HG02885 (cell line): ENCODE measurements around the gene RTCA.
"Not testable (repeated sequence)": the region's sequence is repeated elsewhere in the genome, so short reads cannot be mapped to it uniquely, and the experiment has no call there.

ENCODE experiments used
- ATAC-seq: cut with Tn5 transposase; IDR thresholded peaks from one replicate; pipeline ENCODE4 v1.9.1; 2021; ENCODE audit warnings: mild to moderate bottlenecking; ENCODE audit not compliant: unreplicated experiment, poor library complexity

The RTCA gene

DNA sequence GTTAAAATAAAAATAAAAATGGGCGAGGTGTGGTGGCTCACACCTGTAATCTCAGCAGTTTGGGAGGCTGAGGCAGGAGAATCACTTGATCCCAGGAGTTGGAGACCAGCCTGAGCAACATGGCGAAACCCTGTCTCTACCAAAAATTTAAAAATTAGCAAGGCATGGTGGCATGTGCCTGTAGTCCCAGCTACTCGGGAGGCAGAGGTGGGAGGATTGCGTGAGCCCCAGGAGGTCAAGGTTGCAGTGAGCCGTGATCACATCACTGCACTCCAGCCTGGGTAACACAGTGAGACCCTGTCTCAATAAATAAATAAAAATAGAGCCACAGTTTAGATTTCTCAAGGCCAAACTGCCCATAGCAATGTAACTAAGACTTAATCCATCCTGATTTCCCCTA, 9.7 kb upstream of the RTCA start:
- not testable (repeated sequence) for ATAC-seq

DNA sequence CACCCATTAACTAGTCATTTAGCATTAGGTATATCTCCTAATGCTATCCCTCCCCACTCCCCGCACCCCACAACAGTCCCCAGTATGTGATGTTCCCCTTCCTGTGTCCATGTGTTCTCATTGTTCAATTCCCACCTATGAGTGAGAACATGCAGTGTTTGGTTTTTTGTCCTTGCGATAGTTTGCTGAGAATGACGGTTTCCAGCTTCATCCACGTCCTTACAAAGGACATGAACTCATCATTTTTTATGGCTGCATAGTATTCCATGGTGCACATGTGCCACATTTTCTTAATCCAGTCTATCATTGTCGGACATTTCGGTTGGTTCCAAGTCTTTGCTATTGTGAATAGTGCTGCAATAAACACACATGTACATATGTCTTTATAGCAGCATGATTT, 7.6 kb upstream of the RTCA start:
- ATAC-seq, result not testable (repeated sequence)

DNA sequence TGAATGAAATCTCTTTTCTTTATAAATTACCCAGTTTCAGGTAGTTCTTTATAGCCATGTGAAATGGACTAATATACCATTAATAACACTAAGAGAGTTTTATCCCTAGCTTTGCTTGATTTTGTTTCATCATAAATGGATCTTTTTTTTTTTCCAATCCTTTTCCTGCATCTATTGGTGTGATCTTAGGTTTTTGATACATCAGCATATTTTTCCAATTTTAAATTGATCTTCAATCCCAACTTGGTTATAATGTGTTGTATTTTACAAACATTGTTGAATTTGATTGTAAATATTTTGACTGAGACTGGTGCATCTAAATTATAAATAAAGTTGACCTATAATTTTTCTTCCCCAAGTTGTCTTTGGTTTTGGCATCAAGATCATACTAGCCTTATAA, 4.3 kb upstream of the RTCA start:
- no peak for ATAC-seq

DNA sequence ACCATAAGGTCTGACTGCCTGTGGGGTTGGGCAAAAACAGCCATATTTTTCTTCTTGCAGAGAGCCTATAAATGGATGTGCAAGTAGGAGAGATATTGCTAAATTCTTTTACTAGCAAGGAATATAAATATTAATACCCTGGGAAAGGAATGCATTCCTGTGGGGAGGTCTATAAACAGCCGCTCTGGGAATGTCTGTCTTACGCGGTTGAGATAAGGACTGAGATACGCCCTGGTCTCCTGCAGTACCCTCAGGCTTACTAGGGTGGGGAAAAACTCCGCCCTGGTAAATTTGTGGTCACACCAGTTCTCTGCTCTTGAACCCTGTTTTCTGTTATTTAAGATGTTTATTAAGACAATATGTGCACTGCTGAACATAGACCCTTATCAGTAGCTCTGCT, 1.9 kb upstream of the RTCA start:
- ATAC-seq, result not testable (repeated sequence)

DNA sequence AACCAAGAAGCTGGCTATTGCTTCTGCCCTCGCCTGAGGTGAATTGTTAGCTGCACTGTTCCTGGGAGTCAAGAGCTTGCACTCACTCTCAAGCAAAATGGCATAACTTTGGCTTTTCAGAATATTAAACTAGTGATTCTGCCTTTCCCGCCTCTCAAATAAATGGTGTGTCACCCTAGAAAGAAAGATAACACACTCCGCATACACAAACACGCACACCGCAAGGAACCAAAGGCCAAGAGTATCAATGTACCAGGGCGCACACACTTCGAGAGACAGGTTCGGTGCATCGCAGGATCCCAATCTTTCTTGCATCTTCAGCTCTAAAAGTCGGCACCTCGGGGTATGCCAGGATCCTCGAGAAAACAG, 470 bp upstream of the RTCA start:
- peak; percentile 28 for ATAC-seq

DNA sequence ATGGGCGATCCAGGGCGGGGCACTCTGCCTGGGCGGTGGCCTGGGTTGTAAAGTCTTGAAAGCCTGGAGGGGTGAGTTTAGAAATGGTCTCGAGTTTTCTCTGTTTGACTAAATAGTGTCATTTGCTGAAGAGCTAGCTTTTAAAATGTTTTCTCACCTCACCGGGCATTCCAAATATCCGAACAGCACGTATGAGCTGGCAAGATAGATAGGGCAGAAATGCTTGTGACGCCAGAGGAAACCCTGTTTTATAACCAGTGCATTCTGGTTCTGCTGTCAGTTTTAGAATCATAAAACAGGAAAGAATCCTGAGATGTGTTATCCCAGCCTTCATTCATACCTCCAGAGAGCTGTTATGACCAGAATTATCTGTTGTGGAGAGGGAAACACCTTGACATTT, 725 bp downstream of the RTCA start:
- ATAC-seq, result peak; percentile 28

DNA sequence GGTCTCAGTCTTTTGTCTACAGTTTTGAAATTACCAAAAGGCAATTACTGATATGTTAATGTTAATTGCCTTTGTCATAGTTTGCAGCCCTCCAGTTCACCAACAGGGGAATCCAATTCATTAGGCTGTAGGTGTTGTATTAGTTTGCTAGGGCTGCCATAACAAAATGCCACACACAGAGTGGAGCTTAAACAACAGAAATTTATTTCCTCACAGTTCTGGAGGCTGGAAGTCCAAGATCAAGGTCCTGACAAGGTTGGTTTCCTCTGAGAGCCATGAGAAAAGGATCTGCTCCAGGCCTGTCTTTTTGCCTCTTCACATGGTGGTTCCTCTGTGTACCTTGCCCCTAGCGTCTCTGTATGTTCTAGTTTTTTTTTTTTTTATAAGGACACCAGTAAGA, 1.3 kb downstream of the RTCA start:
- ATAC-seq, result no peak

DNA sequence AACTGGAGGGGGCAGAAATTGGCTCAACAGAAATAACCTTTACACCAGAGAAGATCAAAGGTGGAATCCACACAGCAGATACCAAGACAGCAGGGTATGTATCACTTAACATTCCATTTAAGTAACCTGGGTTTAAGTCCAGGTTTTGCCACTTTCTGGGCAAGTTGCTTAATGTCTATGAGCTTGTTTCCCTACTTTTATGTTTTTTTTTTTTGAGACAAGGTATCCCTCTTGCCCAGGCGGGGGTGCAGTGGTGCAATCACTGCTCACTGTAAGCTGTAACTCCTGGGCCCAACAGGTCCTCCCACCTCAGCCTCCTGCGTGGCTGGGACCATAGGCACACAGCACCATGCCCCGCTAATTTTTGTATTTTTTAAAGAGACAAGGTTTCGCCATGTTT, 2.2 kb downstream of the RTCA start:
- no peak for ATAC-seq

DNA sequence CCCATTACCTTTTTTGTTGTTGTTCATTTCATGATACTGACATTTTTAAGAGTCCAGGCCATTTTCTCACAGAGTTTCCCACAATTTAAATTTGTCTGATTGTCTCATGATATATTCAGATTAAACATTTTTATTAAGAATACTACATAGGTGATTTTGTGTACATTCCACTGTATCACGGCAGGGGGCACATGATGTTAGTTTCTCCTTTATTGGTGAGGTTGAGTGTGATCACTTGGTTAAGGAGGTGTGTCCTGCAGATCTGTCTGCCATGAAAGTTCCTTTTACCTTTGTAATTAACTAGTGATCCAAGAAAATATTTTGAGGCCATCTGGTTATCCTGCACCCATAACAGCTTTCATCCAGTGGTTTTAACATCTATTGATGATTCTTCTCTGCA, 11.8 kb downstream of the RTCA start:
- ATAC-seq, result no peak

DNA sequence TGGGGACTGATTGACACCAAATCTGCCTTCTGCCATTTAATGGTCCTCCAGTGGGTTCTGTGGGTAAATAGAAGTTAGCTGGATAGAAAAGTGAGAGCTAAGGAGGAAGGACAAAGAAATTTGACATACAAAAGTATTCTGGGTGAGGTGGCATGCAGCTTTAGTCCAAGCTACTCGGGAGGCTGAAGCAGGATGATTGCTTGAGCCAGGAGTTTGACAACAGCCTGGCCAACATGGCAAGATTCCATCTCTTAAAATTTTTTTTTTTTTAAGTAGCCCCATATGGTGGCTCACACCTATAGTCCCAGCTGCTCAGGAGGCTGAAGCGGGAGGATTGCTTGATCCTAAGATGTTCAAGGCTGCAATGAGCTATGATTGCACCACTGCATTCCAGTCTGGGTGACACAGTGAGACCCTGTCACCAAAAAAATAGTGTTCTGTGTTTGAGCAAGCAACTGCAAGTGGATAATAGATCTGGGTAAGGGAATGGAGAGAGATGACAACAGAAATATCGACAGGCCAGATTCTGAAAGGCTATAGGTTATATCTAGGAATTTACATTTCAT, 13.4 kb downstream of the RTCA start:
- no peak for ATAC-seq

DNA sequence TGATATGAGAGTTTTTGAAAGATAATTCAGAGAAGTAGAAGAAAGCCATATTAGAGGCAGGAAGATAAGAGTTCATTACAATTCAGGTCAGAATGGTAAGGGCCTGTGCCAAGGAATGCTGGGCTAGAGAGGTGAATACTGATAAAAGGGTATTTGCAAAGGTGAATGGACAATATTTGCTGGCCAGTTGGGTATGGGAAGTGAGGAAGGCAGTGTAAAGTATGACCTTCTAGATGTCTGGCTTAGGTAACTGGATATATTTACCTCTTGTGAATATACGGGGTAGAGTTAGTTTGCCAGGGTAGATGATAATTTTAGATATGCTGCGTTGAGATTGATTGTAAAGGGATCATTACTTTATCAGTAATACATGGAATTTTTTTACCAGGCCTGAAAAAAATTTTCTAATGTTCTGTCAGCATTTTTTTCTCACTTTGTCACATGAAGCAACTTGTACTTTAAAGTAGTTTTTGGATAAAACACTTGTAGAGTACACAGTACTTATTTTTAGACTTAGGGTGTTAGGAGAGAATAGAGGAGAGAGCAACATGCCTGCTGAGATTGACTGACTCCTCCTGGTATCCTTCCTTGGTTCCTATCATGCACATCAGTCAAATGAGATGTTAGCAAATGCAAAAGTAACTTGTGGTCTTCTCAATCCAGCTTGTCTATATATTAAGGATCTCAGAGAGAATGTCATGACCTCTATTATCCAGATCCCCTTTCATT, 14.1 kb downstream of the RTCA start:
- ATAC-seq, result no peak

DNA sequence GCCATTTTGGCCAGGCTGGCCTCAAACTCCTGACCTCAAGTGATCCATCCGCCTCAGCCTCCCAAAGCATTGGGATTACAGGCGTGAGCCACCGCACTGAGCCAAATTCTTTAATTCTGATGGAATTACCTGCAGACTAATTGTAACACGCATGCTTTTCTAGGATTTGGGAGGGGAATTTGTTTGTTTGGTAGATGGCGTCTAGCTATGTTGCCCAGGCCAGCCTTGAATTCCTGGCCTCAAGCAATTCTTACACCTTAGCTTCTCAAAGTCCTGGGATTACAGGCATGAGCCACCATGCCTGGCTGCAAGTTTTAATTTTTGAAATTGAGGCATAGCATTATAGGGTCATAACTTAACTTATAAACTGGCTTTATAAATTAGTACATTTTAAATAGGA, 18.6 kb downstream of the RTCA start:
- ATAC-seq, result no peak

DNA sequence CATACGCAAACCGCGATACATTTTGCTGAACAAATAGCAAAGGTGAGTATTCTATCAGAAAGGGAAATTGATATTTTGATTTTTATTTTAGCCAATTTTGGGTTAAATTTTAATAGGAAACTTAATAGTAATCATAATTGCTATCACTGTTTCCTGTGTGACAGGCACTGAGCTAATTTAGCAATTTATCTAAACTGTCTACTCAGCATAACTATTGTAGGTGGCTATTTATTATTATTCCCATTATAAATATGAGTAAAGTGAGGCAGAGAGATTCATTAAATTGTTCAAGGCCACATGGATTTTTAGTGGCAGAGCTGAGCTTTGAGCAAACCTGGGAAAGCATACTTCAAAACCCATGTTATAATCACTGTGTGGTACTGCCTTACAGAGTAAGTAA, 21.1 kb downstream of the RTCA start:
- no peak for ATAC-seq

DNA sequence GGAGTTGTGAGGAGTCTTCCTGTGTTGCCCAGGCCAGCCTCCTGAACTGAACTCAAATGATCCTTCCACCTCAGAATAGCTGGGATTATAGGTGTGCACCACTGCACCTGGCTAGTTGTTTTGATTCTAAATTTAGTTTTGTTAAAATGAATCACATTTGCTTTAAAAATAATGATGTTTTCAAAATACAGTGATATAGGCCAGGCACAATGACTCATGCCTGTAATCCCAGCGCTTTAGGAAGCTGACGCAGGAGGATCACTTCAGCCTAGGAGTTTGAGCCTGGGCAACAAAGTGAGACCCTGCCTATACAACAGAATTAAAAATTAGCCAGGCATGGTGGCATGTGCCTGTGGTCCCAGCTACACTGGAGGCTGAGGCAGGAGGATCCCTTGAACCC, 24.3 kb downstream of the RTCA start:
- no peak for ATAC-seq

DNA sequence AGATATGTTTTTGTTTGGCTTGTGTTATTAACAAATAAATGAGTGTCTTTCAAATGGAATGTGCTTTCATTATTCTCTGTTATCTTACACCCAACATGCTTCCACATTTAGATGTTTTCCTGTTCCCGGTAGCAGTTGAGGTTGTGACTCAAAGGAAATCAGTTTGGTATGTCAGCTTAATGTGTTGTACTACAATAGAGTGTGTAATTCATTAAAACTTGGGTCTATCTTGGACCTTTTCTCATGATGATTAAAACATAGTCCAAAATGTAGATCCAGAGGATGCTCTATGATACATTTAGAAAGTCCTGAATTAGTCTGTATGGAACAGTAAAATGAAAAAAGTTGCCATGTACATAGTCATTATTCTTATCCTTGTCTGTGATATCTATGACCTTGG, 26.7 kb downstream of the RTCA start:
- no peak for ATAC-seq

DNA sequence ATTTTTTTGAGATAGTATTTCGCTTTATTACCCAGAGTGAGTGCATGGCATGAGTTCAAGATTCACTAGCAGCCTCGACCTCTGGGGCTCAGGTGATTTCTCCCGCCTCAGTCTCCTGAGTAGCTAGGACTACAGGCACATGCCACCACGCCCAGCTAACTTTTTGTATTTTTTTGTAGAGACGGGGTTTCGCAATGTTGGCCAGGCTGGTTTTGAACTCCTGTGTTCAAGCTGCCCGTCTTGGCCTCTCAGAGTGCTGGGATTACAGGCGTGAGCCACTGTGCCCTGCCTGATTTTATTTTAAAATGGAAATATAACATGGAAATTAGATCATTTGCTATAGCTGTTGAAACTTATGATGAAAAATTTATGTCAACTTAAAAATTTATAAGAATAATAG, 30.1 kb downstream of the RTCA start:
- no peak for ATAC-seq

DNA sequence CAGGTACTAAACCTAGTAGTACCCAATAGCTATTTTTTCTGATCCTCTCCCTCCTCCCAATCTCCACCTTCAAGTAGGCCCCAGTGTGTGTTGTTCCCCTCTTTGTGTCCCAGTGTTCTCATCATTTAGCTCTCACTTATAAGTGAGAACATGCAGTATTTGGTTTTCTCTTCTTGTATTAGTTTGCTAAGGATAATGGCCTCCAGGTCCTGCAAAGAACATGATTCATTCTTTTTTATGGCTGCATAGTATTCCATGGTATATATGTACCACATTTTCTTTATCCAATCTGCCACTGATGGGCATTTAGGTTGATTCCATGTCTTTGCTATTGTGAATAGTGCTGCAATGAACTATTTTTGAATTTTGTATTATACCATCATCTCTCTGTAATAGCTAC, 31.0 kb downstream of the RTCA start:
- not testable (repeated sequence) for ATAC-seq

DNA sequence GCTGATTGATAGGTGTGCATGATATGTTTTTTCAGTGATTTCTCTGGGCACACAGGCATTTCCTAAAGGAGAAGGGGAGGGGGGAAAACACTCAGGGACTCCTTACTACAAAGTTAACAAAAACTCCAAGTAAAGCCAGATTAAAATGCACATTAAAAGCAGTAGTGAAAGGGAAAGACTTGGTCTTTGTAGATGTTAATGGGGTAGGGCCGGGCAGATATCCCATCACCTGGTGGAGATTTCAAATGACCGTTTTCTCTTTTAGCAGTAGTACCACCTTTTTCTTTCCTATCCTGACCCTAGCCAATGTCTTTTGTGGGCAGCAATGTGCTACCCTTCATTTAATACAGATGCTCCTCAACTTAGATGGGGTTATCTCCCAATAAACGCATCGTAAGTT, 32.5 kb downstream of the RTCA start:
- no peak for ATAC-seq

DNA sequence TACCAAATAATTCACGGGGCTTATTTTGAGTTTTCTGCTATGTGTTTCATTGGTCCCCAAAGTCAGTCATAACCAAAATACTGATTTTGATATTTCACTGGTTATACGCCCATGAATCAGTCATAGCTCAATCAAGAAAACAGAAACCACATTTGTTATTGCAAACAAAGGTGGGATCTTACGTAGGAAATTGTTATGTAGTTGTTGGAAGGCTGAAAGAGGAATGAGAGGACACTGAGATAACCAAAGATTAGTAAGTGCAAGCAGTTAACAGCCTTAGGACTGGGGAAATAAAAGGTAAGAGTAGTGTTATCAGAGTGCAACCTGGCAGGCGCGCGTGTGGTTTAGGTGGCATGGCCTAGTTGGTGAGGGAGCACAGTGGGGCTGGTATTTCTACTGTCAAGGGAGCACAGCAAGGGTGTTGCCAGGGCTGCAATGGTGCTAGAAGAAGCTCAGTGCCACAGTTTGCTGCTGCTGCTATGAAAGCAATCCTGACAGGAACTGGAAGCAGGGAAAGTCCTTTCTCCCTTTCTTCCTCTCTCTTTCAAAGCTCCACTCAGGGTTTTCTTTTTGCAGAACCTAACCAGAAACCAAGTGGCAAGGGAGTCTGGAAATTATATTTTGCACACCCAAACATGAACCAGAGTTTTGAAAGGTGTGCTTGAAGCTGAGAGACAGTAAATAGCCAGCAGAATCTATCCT, 33.7 kb downstream of the RTCA start:
- ATAC-seq, result no peak

DNA sequence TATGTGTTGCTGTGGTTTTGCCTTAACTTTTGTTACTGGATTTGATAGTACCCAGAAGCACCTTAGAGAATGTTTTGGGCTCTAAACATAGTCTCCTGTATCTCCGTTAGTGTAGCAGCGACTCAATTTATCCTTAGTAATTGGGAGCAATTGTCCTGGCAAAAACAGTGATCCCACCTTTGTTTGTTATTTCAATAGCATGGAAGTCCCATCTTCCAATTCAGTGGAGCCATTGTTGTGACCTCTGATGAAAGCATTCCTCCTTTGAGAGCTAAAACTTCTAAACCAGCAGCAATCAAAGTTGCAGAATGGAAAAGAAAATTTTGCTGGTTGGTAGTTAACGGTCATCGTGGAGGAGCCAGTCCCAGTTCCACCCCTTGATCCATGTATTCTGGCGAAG, 34.7 kb downstream of the RTCA start:
- ATAC-seq, result no peak

DNA sequence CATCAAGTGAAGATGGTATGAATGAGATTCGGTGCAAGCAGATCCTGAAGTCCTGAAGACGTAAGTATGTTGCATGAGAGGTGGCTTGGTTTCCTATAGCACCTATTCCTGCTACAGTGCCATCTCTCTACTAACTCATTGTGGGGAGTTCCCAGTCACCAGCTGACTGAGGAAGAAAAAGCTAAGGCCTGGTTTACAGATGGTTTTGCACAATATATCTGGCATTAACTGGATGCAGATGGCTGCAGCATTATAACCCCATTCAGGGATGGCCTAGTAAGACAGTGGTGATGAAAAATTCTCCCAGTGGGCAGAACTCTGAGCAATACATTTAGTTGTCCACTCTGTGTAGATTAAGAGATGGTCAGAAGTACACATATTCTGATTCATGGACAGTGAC, 36.7 kb downstream of the RTCA start:
- no peak for ATAC-seq

DNA sequence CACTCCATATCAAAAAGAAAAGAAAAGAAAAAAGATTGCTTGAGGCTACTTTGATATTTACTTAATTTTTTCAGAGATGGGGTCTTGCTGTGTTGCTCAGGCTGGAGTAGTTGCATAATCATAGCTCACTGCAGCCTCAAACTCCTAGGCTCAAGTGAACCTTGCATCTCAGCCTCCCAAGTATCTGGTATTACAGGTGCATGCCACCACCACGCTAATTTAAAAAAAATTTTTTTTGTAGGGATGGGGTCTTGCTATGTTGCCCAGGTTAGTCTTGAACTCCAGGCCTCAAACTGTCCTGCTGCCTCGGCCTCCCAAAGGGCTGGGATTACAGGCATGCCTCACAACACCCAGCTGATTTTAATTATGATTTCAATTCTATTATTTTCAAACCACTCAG, 38.2 kb downstream of the RTCA start:
- no peak for ATAC-seq
